ENCODE results near the gene POLE. TPM values are rescaled to one million over a fixed set of nuclear protein-coding genes. Genes with fewer than 3 reads are reported as not detected.

POLE gene
- total RNA-seq, 1 experiment from 2014 or later, result 96.1 TPM

GRCh38 chr12:132580701-132581292, 106.3 kb downstream of the POLE start:
- Histone ChIP-seq H3K27ac (ENCODE audit: low read length) (no peak overlapping the region), H3K27me3 (ENCODE audit: low read length) (no peaks in the 10 kb centered on the region), H3K9me2 (replicated peaks; ENCODE audit: low read length) (no peaks in the 10 kb centered on the region), H3K9me3 (ENCODE audit: low read length) (no peaks in the 10 kb centered on the region), H3K79me2 (ENCODE audit: low read length) (no peaks in the 10 kb centered on the region), H3K9ac (ENCODE audit: low read length) (no peak overlapping the region), H3K4me1 (ENCODE audit: insufficient read depth, low read length) (no peaks in the 10 kb centered on the region), H2AFZ (ENCODE audit: low read length) (no peak overlapping the region), H3F3A (ENCODE audit: low read length, unreplicated experiment) (no peaks in the 10 kb centered on the region), H4K20me1 (ENCODE audit: low read length) (no peaks in the 10 kb centered on the region), H3K4me3 (ENCODE audit: low read length) (no peak overlapping the region), H3K36me3 (ENCODE audit: low read depth, low read length) (peaks cover 11% of the 10 kb centered on the region), H3K4me2 (ENCODE audit: low read length) (no peak overlapping the region)
- ChIA-PET POLR2A (ENCODE audit: unreplicated experiment) (no interaction called here), CTCF (no interaction called here)
- no TSS peak for BruUV-seq (replicated peaks)
- TF ChIP-seq CTCF (conservative IDR thresholded peaks at IDR 0.05; ENCODE audit: low read depth, low read length) (no peak), EZH2phosphoT487 (IDR thresholded peaks at IDR 0.05; ENCODE audit: borderline replicate concordance, low read length) (no peak)
- ATAC-seq (no peak), DNase-seq (no peak)
- intact Hi-C loops (cut with micrococcal nuclease), result no loop called here

- BruUV-seq (replicated peaks), result no TSS peak
- DNase-seq (no peak), ATAC-seq (no peak)
- Histone ChIP-seq H3K79me2 (ENCODE audit: low read length) (no peaks in the 10 kb centered on the region), H3F3A (ENCODE audit: low read length, unreplicated experiment) (no peaks in the 10 kb centered on the region), H4K20me1 (ENCODE audit: low read length) (no peaks in the 10 kb centered on the region), H3K4me1 (ENCODE audit: insufficient read depth, low read length) (no peaks in the 10 kb centered on the region), H3K27ac (ENCODE audit: low read length) (no peak overlapping the region), H3K4me3 (ENCODE audit: low read length) (no peak overlapping the region), H3K36me3 (ENCODE audit: low read depth, low read length) (peaks cover 11% of the 10 kb centered on the region), H3K9ac (ENCODE audit: low read length) (no peak overlapping the region), H2AFZ (ENCODE audit: low read length) (no peak overlapping the region), H3K9me3 (ENCODE audit: low read length) (no peaks in the 10 kb centered on the region), H3K9me2 (replicated peaks; ENCODE audit: low read length) (no peaks in the 10 kb centered on the region), H3K27me3 (ENCODE audit: low read length) (no peaks in the 10 kb centered on the region), H3K4me2 (ENCODE audit: low read length) (no peak overlapping the region)
- CTCF ChIA-PET, result no interaction called here
- no peak for TF ChIP-seq CTCF (conservative IDR thresholded peaks at IDR 0.05; ENCODE audit: low read depth, low read length)
- TF ChIP-seq EZH2phosphoT487 (IDR thresholded peaks at IDR 0.05; ENCODE audit: borderline replicate concordance, low read length), result no peak
- TF ChIP-seq EZH2 (IDR thresholded peaks at IDR 0.05; ENCODE audit: low read length, unreplicated experiment), result no peak
- intact Hi-C loops (cut with micrococcal nuclease), result no loop called here
- POLR2A ChIA-PET (ENCODE audit: unreplicated experiment), result no interaction called here
Measured at GRCh38 chr12:132579744-132580143, 107.4 kb downstream of the POLE start.

- no peaks in the 10 kb centered on the region for H3K79me2 ChIP-seq (ENCODE audit: low read length)
- peaks cover 17% of the 10 kb centered on the region for H3K36me3 ChIP-seq (ENCODE audit: low read depth, low read length)
- ChIA-PET POLR2A (ENCODE audit: unreplicated experiment) (no interaction called here), CTCF (no interaction called here)
- H4K20me1 ChIP-seq (ENCODE audit: low read length), result no peaks in the 10 kb centered on the region
- H3K27ac ChIP-seq (ENCODE audit: low read length), result no peak overlapping the region
- intact Hi-C loops (cut with micrococcal nuclease), result no loop called here
- no peaks in the 10 kb centered on the region for H3K9me2 ChIP-seq (replicated peaks; ENCODE audit: low read length)
- DNase-seq, result no peak
- H3K27me3 ChIP-seq (ENCODE audit: low read length), result no peaks in the 10 kb centered on the region
- no peak overlapping the region for H3K9ac ChIP-seq (ENCODE audit: low read length)
- no peak overlapping the region for H3K4me2 ChIP-seq (ENCODE audit: low read length)
- ATAC-seq, result no peak
- H3K4me3 ChIP-seq (ENCODE audit: low read length), result no peak overlapping the region
- no TSS peak for BruUV-seq (replicated peaks)
- TF ChIP-seq EZH2 (IDR thresholded peaks at IDR 0.05; ENCODE audit: low read length, unreplicated experiment) (no peak), EZH2phosphoT487 (IDR thresholded peaks at IDR 0.05; ENCODE audit: borderline replicate concordance, low read length) (no peak), CTCF (conservative IDR thresholded peaks at IDR 0.05; ENCODE audit: low read depth, low read length) (no peak)
- H3K9me3 ChIP-seq (ENCODE audit: low read length), result no peaks in the 10 kb centered on the region
- no peaks in the 10 kb centered on the region for H3K4me1 ChIP-seq (ENCODE audit: insufficient read depth, low read length)
- no peak overlapping the region for H2AFZ ChIP-seq (ENCODE audit: low read length)
- no peaks in the 10 kb centered on the region for H3F3A ChIP-seq (ENCODE audit: low read length, unreplicated experiment)
Measured at GRCh38 chr12:132578826-132579225, 108.3 kb downstream of the POLE start.
